ENCODE results near the gene SPAG17.

DNA sequence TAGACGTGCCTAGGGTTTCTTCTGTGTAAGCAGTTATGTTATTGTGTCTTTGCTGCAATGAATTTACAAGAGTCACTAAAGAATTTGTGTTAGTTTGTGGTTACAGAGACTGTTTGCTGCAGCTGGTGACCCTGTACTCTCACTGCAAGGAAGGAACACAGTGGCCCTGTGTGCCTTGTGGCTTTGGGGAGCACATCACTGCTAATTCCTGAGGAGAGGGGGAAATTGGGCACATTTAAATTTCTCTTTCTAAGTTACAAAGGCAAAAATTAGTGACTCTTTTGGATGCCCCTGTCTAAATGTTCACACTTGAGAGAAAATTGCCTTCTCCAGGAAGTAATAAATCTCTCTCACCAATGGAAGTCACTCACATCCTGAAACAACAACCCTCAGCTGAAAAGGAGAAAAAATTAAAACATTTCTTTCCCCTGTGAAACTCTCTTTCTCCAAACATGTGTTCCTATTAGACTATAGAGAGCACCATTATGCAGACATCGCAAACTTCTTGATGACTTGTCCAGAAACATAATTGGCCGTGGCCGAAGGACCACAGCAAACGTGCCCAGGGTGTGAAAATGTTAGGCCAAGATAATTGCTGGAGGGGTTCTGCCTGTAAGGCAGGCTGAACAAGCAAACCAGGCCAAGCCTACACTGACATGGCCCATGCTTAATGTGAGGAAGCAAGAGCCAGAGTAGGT lies 32.3 kb upstream of the SPAG17 start:
- no peak for TF ChIP-seq EZH2 (IDR thresholded peaks at IDR 0.05)
- TF ChIP-seq, protein P1, sequence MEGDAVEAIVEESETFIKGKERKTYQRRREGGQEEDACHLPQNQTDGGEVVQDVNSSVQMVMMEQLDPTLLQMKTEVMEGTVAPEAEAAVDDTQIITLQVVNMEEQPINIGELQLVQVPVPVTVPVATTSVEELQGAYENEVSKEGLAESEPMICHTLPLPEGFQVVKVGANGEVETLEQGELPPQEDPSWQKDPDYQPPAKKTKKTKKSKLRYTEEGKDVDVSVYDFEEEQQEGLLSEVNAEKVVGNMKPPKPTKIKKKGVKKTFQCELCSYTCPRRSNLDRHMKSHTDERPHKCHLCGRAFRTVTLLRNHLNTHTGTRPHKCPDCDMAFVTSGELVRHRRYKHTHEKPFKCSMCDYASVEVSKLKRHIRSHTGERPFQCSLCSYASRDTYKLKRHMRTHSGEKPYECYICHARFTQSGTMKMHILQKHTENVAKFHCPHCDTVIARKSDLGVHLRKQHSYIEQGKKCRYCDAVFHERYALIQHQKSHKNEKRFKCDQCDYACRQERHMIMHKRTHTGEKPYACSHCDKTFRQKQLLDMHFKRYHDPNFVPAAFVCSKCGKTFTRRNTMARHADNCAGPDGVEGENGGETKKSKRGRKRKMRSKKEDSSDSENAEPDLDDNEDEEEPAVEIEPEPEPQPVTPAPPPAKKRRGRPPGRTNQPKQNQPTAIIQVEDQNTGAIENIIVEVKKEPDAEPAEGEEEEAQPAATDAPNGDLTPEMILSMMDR (IDR thresholded peaks at IDR 0.05), result no peak
